ENCODE data around the gene PITX1.

DNA sequence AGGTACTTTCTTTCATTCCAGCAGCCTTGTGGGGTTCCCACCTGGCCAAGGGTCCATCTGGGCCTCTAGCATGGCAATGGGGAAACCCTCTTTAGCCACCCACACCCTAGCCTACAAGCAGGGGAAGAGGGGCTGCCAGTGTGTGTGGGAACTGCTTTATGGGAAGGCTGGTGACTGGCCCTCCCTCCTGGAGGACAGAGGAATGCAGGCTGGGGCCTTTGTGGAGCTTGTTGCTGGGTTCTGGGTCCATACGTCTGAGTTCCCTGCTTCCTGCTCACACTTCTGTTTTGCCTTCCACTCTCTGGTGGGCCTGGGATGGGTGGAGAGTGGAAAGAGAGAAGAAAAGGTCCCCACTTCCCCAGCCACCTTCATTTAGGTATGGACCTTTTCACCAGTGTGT is 14.9 kb upstream of the PITX1 start:
- TF ChIP-seq CTCF (IDR thresholded peaks at IDR 0.05), result no peak
- TF ChIP-seq POLR2A (IDR thresholded peaks at IDR 0.05), result no peak
